Lung (tissue), 12 donors: Measurements from ENCODE around the gene TMEM108. TPM values are rescaled to one million over a fixed set of nuclear protein-coding genes. Genes with fewer than 3 reads are reported as not detected.

Experiments used
- ATAC-seq: fragments of 200-7000 bp; cut with Tn5 transposase; one replicate; pipeline ENCODE4 v1.9.1; 2020; ENCODE audit warnings: moderate number of reproducible peaks; ENCODE audit not compliant: insufficient read depth, low FRiP score
- DNase-seq, 3 donors: peaks; one replicate each; pipeline ENCODE4 v3.0.0-alpha.2; 2013 to 2017
- H3K27ac ChIP-seq, 2 donors: one replicate each; pipeline ENCODE4 v1.5.1; 2013; ENCODE audit warnings: mild to moderate bottlenecking in 2 of 2, moderate library complexity in 2 of 2, control low read depth in 1 of 2, inconsistent platforms in 1 of 2, low read depth in 1 of 2, low read length in 1 of 2
- H3K27me3 ChIP-seq, 3 donors: one replicate each; pipeline ENCODE4 v1.5.1; 2013; ENCODE audit warnings: low read length in 2 of 3; ENCODE audit not compliant: control insufficient read depth in 3 of 3, insufficient read depth in 3 of 3
- H3K36me3 ChIP-seq, 4 donors: one replicate each; pipeline ENCODE4 v1.5.1; 2013; ENCODE audit warnings: low read length in 4 of 4, mild to moderate bottlenecking in 1 of 4, moderate library complexity in 1 of 4; ENCODE audit not compliant: control insufficient read depth in 4 of 4, insufficient read depth in 4 of 4
- H3K4me1 ChIP-seq, 5 donors: one replicate each; pipeline ENCODE4 v1.5.1; 2013; ENCODE audit warnings: low read length in 5 of 5, mild to moderate bottlenecking in 2 of 5, moderate library complexity in 1 of 5; ENCODE audit not compliant: control insufficient read depth in 5 of 5, insufficient read depth in 5 of 5
- H3K4me3 ChIP-seq: one replicate; pipeline ENCODE4 v1.5.1; 2013; ENCODE audit warnings: mild to moderate bottlenecking, control low read depth, moderate library complexity
- H3K9ac ChIP-seq, 2 donors: one replicate each; pipeline ENCODE4 v1.5.1; 2013; ENCODE audit warnings: low read length in 2 of 2, control low read depth in 1 of 2; ENCODE audit not compliant: insufficient read depth in 1 of 2
- H3K9me3 ChIP-seq, 4 donors: one replicate each; pipeline ENCODE4 v1.5.1; 2013; ENCODE audit warnings: low read length in 3 of 4, mild to moderate bottlenecking in 1 of 4, moderate library complexity in 1 of 4; ENCODE audit not compliant: control insufficient read depth in 4 of 4, insufficient read depth in 3 of 4
- WGBS, 2 donors: extraction: QIAGEN DNeasy Blood & Tissue Kit; methylation state at CpG; one replicate each; pipeline ENCODE4 v1.1.7; 2013; 5-methylcytosine and 5-hydroxymethylcytosine counted together
- polyA plus RNA-seq, 2 donors: library from polyadenylated mRNA; stranded (reverse); fragments of 200-250 nt; gene quantifications; one replicate each; pipeline ENCODE4 v1.2.1, GENCODE V29; 2013
- total RNA-seq, 2 donors: library from RNA; depleted of rRNA in 1 of 2; stranded (reverse); fragments of >200 nt in 1 of 2; gene quantifications; one replicate each; pipeline ENCODE4 v1.2.1, GENCODE V29; 2014 to 2021
- TF ChIP-seq, protein P1 (sequence below): IDR thresholded peaks from 2 replicates; pipeline ENCODE4 v1.5.1; 2012; ENCODE audit warnings: mild to moderate bottlenecking; ENCODE audit errors: control extremely low read depth, extremely low read depth
- donor health status: control.
- donor health status: control.
- donor health status: Bipolar disorder and iron deficiency.
- donor health status: healthy.
- donor health status: DM: yes; HTN: yes; CAD: no.

TMEM108 gene
- total and polyA plus RNA-seq, 4 donors = 3.0 to 16.9 (median 7.6) TPM

DNA sequence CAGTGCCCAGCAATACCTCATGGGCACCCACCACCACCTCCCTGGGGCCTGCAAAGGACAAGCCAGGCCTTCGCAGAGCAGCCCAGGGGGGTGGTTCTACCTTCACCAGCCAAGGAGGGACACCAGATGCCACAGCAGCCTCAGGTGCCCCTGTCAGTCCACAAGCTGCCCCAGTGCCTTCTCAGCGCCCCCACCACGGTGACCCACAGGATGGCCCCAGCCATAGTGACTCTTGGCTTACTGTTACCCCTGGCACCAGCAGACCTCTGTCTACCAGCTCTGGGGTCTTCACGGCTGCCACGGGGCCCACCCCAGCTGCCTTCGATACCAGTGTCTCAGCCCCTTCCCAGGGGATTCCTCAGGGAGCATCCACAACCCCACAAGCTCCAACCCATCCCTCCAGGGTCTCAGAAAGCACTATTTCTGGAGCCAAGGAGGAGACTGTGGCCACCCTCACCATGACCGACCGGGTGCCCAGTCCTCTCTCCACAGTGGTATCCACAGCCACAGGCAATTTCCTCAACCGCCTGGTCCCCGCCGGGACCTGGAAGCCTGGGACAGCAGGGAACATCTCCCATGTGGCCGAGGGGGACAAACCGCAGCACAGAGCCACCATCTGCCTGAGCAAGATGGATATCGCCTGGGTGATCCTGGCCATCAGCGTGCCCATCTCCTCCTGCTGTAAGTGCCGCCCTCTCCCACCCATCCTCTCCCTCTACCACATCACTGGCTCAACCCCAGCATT lies 342.5 kb downstream of the TMEM108 start:
- no peaks in the 10 kb centered on the region for H3K27me3 ChIP-seq
- 92 to 96% methylated on average over 16 of the region's 16 CpGs for whole genome bisulfite sequencing, 2 donors
- TF ChIP-seq, protein P1, sequence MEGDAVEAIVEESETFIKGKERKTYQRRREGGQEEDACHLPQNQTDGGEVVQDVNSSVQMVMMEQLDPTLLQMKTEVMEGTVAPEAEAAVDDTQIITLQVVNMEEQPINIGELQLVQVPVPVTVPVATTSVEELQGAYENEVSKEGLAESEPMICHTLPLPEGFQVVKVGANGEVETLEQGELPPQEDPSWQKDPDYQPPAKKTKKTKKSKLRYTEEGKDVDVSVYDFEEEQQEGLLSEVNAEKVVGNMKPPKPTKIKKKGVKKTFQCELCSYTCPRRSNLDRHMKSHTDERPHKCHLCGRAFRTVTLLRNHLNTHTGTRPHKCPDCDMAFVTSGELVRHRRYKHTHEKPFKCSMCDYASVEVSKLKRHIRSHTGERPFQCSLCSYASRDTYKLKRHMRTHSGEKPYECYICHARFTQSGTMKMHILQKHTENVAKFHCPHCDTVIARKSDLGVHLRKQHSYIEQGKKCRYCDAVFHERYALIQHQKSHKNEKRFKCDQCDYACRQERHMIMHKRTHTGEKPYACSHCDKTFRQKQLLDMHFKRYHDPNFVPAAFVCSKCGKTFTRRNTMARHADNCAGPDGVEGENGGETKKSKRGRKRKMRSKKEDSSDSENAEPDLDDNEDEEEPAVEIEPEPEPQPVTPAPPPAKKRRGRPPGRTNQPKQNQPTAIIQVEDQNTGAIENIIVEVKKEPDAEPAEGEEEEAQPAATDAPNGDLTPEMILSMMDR = no peak
- H3K4me1 ChIP-seq = peaks cover 0 to 18% (median 5%) of the 10 kb centered on the region in 5 donors
- ATAC-seq (no peak), DNase-seq (no peak)
- H3K9me3 ChIP-seq = no peaks in the 10 kb centered on the region
- peaks cover 0 to 16% (median 4%) of the 10 kb centered on the region in 4 donors for H3K36me3 ChIP-seq
- H3K9ac ChIP-seq = no peak overlapping the region
- no peak overlapping the region for H3K4me3 ChIP-seq
- no peak overlapping the region for H3K27ac ChIP-seq

DNA sequence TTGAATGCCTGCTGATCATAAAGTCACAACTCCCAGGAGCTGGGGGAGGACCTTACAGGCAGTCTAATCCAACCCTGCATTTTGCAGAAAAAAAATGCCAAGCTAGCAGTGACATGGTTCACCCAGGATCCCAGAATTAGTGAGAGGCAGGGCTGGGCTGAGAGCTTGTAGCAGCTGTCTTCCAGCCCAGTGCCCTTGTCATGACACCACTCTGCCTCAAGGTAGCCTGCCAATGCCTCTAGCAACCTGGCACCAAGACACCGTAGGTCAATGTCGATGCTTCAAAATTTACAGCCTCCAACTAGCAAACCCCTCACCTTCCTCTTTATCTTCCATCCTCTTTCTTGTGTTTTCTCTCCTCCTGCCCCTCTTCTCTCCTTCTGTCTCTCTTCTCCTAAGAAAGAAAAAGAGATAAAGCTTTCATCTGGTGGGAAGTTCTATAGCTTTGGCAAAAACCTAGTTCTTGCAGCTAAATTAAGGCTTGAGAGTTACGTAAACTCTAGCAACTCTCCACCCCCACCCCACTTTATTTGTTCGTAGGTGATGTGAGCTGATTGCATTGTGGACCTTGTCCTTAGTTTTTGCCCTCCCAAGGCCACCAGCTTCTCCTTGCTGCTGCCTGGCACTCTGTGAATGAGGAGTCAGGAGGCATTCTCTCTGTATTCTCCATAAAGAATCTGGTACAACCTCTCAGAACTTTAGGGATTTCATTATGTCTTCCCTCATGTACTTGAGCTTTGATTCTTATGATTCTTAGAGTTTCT lies 343.3 kb downstream of the TMEM108 start:
- ATAC-seq (no peak), DNase-seq (no peak)
- H3K9ac ChIP-seq = no peak overlapping the region
- H3K4me1 ChIP-seq = peaks cover 0 to 14% (median 5%) of the 10 kb centered on the region in 5 donors
- 64 to 82% methylated on average over 4 of the region's 4 CpGs for WGBS, 2 donors
- no peaks in the 10 kb centered on the region for H3K27me3 ChIP-seq
- no peak overlapping the region for H3K27ac ChIP-seq
- no peaks in the 10 kb centered on the region for H3K9me3 ChIP-seq
- H3K36me3 ChIP-seq = peaks cover 0 to 16% (median 4%) of the 10 kb centered on the region in 4 donors
- TF ChIP-seq, protein P1 = no peak
- H3K4me3 ChIP-seq = no peak overlapping the region

DNA sequence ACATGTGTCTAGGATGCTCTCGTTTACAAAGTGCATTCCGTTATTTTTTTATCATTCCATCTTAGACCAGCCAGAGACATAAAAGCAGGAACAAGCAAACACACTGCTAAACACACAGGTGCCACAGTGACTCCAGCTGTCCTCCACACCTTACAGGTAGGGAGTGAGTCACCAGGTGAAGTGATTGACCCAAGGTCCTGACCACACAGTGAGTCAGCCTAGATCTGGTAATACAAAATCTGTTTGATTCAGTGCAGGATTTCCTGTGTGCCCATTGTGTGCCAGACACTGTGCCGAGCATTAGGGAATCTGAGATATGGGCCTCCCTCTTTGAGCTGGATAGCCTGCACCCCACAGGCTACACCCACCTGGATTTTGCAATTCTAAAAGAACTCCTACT lies 345.0 kb downstream of the TMEM108 start:
- H3K4me1 ChIP-seq = peaks cover 0 to 14% (median 5%) of the 10 kb centered on the region in 5 donors
- no peak overlapping the region for H3K27ac ChIP-seq

More for the DNA sequence above, 345.0 kb downstream of the TMEM108 start:
- H3K4me3 ChIP-seq = no peak overlapping the region
- no peaks in the 10 kb centered on the region for H3K9me3 ChIP-seq
- ATAC-seq (peak; percentile 69), DNase-seq (no peak)
- TF ChIP-seq, protein P1 = no peak
- H3K9ac ChIP-seq = no peak overlapping the region
- 53% methylated on average over 3 of the region's 3 CpGs for WGBS, 2 donors
- H3K27me3 ChIP-seq = no peaks in the 10 kb centered on the region
- H3K36me3 ChIP-seq = peaks cover 0 to 26% (median 6%) of the 10 kb centered on the region in 4 donors
